Neural progenitor cell (in vitro differentiated cells): ENCODE measurements around the gene AKR7A3.

ENCODE experiments used
- EZH2 ChIP-seq: fragments of 200-600 bp; sonication (generic); IDR thresholded peaks from 2 replicates; pipeline ENCODE4 v1.6.1; 2017; ENCODE audit warnings: antibody characterized with exemption, mild to moderate bottlenecking, moderate library complexity
- TF ChIP-seq, protein P1 (sequence below): fragments of 200-600 bp; sonication (generic); IDR thresholded peaks from 2 replicates; pipeline ENCODE4 v1.5.1; 2017; ENCODE audit warnings: antibody characterized with exemption, mild to moderate bottlenecking

- TF ChIP-seq, protein P1, sequence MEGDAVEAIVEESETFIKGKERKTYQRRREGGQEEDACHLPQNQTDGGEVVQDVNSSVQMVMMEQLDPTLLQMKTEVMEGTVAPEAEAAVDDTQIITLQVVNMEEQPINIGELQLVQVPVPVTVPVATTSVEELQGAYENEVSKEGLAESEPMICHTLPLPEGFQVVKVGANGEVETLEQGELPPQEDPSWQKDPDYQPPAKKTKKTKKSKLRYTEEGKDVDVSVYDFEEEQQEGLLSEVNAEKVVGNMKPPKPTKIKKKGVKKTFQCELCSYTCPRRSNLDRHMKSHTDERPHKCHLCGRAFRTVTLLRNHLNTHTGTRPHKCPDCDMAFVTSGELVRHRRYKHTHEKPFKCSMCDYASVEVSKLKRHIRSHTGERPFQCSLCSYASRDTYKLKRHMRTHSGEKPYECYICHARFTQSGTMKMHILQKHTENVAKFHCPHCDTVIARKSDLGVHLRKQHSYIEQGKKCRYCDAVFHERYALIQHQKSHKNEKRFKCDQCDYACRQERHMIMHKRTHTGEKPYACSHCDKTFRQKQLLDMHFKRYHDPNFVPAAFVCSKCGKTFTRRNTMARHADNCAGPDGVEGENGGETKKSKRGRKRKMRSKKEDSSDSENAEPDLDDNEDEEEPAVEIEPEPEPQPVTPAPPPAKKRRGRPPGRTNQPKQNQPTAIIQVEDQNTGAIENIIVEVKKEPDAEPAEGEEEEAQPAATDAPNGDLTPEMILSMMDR, result no peak
- TF ChIP-seq EZH2, result no peak
These were observed 39.2 kb upstream of the AKR7A3 start for GRCh38 chr1:19327736-19328135.
